Omental fat pad (tissue), 4 donors: Measurements from ENCODE around the gene MAP3K7CL. TPM values are rescaled to one million over a fixed set of nuclear protein-coding genes. Genes with fewer than 3 reads are reported as not detected.
"Not testable (repeated sequence)": the region's sequence is repeated elsewhere in the genome, so short reads cannot be mapped to it uniquely, and the experiment has no call there.

Experiments used
- ATAC-seq: fragments of 150-250 bp; one replicate; pipeline ENCODE4 v1.9.1; 2016; ENCODE audit warnings: mild to moderate bottlenecking, moderate library complexity; ENCODE audit not compliant: low FRiP score
- DNase-seq: peaks from one replicate; pipeline ENCODE4 v3.0.0-alpha.2; 2019; ENCODE audit warnings: low spot score
- CTCF ChIP-seq, 3 donors: fragments of 450-650 bp; IDR thresholded peaks; one replicate each; pipeline ENCODE4 v1.5.1; 2016 to 2017; ENCODE audit warnings: antibody characterized with exemption in 3 of 3, mild to moderate bottlenecking in 3 of 3, moderate library complexity in 2 of 3
- total RNA-seq, 4 donors: library from RNA; depleted of rRNA; stranded (reverse); fragments of >200 nt; gene quantifications; one replicate each; pipeline ENCODE4 v1.1.0, GENCODE V29; 2016

Gene MAP3K7CL
- total RNA-seq, 4 donors from 2014 or later, result 5.1 to 7.1 (median 5.9) TPM

- no peak for TF ChIP-seq CTCF (IDR thresholded peaks at IDR 0.05)
- no peak for ATAC-seq
- DNase-seq, result no peak
Measured at GRCh38 chr21:29155933-29156260, 25.5 kb downstream of the MAP3K7CL start.

DNA sequence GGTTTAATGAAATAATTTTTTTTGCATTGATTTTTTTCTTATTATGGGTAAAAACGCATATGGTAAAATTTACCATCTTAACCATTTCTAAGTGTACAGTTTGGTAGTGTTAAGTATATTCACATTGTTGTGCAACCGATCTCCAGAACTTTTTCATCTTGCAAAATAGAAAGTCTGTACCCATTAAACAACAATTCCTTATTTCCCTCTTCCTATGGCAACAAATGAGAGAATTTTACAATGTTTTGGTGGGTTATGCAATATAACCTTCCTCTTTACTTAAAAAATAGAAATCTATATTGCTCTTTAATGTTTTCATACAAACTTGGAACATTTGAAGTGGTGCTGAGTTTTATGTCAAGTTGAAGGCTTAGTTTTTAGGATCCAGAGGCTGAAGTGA lies 26.6 kb downstream of the MAP3K7CL start:
- DNase-seq (no peak), ATAC-seq (no peak)
- no peak for TF ChIP-seq CTCF (IDR thresholded peaks at IDR 0.05)

GRCh38 chr21:29159842-29160241 lies 29.4 kb downstream of the MAP3K7CL start:
- DNase-seq, result no peak
- no peak for ATAC-seq
- TF ChIP-seq CTCF (IDR thresholded peaks at IDR 0.05), result no peak

DNA sequence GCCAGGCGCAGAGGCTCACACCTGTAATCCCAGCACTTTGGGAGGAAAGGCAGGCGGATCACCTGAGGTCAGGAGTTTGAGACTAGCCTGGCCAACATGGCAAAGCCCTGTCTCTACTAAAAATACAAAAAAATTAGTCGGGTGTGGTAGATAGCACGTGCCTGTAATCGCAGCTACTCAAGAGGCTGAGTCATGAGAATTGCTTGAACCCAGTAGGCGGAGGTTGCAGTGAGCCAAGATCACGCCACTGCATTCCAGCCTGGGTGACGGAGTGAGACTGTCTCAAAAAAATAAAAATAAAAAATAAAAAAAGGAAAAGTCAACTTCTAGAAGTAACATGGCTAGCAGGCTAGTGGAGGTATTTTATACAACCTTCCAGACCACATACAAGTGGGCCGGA lies 32.4 kb downstream of the MAP3K7CL start:
- ATAC-seq, result peak; percentile 69
- DNase-seq, result not testable (repeated sequence)

GRCh38 chr21:29163341-29164115 lies 33.1 kb downstream of the MAP3K7CL start:
- DNase-seq (no peak), ATAC-seq (peak; percentile 20)
- no peak for TF ChIP-seq CTCF (IDR thresholded peaks at IDR 0.05)

- no peak for DNase-seq
- peak; percentile 50 for ATAC-seq
- no peak for TF ChIP-seq CTCF (IDR thresholded peaks at IDR 0.05)
Measured at GRCh38 chr21:29164323-29164942, 34.0 kb downstream of the MAP3K7CL start.

DNA sequence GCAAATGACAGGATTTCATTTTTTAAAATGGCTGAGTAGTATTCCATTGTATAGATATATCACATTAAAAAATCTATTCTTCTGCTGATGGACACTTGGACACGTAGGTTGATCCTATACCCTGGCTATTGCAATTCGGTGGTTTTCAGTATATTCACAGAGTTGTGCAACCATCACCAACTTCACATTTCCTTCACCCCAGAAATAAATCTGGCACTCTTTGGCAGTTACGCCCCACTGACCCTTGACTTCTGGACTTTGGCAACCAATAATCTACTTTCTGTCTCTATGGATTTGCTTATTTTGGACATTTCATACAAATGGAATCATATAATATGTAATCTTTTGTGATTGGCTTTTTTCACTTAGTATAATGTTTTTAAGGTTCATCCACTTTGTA lies 35.9 kb downstream of the MAP3K7CL start:
- DNase-seq (no peak), ATAC-seq (no peak)
- TF ChIP-seq CTCF (IDR thresholded peaks at IDR 0.05), result no peak
